IMR-90 (cell line): ENCODE data around the gene POLA2. TPM values are rescaled to one million over a fixed set of nuclear protein-coding genes. Genes with fewer than 3 reads are reported as not detected.

Experiments used
- RFX5 ChIP-seq: IDR thresholded peaks from 2 replicates; pipeline ENCODE4 v1.8.0; 2012; ENCODE audit warnings: low read depth, mild to moderate bottlenecking, low read length, moderate library complexity
- polyA plus RNA-seq, 3 experiments: library from polyadenylated mRNA; depleted of rRNA; stranded (reverse); fragments of >200 nt; gene quantifications; 2 replicates each; pipeline ENCODE4 v1.2.3, GENCODE V29; 2012; ENCODE audit warnings: low replicate concordance in 1 of 3
- total RNA-seq: library from RNA; depleted of rRNA; stranded (reverse); fragments of >200 nt; gene quantifications from 2 replicates; pipeline ENCODE4 v1.2.3, GENCODE V29; 2012
- TF ChIP-seq, protein P1 (sequence below): conservative IDR thresholded peaks from 2 replicates; pipeline ENCODE4 v1.5.1; 2012; ENCODE audit warnings: mild to moderate bottlenecking, low read depth, low read length, improper control_type of control experiment

Gene POLA2
- total and polyA plus RNA-seq, 2 of the 4 experiments (the other 2 are of a cell fraction): 14.2 to 17.3 TPM

- TF ChIP-seq, protein P1, sequence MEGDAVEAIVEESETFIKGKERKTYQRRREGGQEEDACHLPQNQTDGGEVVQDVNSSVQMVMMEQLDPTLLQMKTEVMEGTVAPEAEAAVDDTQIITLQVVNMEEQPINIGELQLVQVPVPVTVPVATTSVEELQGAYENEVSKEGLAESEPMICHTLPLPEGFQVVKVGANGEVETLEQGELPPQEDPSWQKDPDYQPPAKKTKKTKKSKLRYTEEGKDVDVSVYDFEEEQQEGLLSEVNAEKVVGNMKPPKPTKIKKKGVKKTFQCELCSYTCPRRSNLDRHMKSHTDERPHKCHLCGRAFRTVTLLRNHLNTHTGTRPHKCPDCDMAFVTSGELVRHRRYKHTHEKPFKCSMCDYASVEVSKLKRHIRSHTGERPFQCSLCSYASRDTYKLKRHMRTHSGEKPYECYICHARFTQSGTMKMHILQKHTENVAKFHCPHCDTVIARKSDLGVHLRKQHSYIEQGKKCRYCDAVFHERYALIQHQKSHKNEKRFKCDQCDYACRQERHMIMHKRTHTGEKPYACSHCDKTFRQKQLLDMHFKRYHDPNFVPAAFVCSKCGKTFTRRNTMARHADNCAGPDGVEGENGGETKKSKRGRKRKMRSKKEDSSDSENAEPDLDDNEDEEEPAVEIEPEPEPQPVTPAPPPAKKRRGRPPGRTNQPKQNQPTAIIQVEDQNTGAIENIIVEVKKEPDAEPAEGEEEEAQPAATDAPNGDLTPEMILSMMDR: no peak
- TF ChIP-seq RFX5: no peak
Measured at GRCh38 chr11:65288706-65289536, 27.2 kb downstream of the POLA2 start (continued).
